Calu3 (cell line): ENCODE measurements around the gene NEB. TPM values are rescaled to one million over a fixed set of nuclear protein-coding genes. Genes with fewer than 3 reads are reported as not detected.

Experiments
- BruUV-seq: library from RNA; stranded (reverse); fragments of 400-500 nt; replicated peaks from 2 replicates; lab custom pipeline; 2021; lab: Mats Ljungman, UMichigan
- CTCF ChIA-PET: fragments of 300-600 bp; sonication (Branson Sonifier 250); formaldehyde crosslinking; loops from one replicate; lab custom pipeline; 2022; ENCODE audit warnings: antibody characterized with exemption; lab: Charles Lee
- DNase-seq: peaks from one replicate; pipeline ENCODE4 v3.0.0; 2022
- H3K27ac Mint-ChIP-seq: one replicate; pipeline ENCODE4 v1.8.0; 2022; ENCODE audit warnings: mixed read lengths; ENCODE audit not compliant: unreplicated experiment
- H3K27me3 Mint-ChIP-seq: one replicate; pipeline ENCODE4 v1.8.0; 2022; ENCODE audit warnings: mixed read lengths; ENCODE audit not compliant: unreplicated experiment
- H3K36me3 Mint-ChIP-seq: one replicate; pipeline ENCODE4 v1.8.0; 2022; ENCODE audit warnings: mild to moderate bottlenecking, moderate library complexity, mixed read lengths; ENCODE audit not compliant: insufficient read depth, unreplicated experiment
- H3K4me1 Mint-ChIP-seq: one replicate; pipeline ENCODE4 v1.8.0; 2022; ENCODE audit warnings: mild to moderate bottlenecking, low read depth, mixed read lengths; ENCODE audit not compliant: unreplicated experiment
- H3K4me3 Mint-ChIP-seq: one replicate; pipeline ENCODE4 v1.8.0; 2022; ENCODE audit warnings: mild to moderate bottlenecking, low read depth, moderate library complexity, mixed read lengths; ENCODE audit not compliant: unreplicated experiment
- H3K9me3 Mint-ChIP-seq: one replicate; pipeline ENCODE4 v1.8.0; 2022; ENCODE audit warnings: low read depth, mixed read lengths; ENCODE audit not compliant: unreplicated experiment
- CTCF ChIP-seq: fragments of 200-600 bp; IDR thresholded peaks from one replicate; pipeline ENCODE4 v1.8.0; 2022; ENCODE audit warnings: antibody characterized with exemption; ENCODE audit not compliant: unreplicated experiment
- intact Hi-C: fragments of 100-400 bp; cut with micrococcal nuclease; formaldehyde crosslinking; loops from one replicate; pipeline ENCODE4 v1.10.0; 2022; ENCODE audit not compliant: unreplicated experiment
- total RNA-seq: library from RNA; stranded (reverse); gene quantifications from 2 replicates; pipeline ENCODE4 v1.2.3, GENCODE V29; 2022

Gene NEB
- total RNA-seq, 1 experiment from 2014 or later, result 27.5 TPM

- no peak for TF ChIP-seq CTCF
- no TSS peak for BruUV-seq
- H3K36me3 Mint-ChIP-seq, result no peaks in the 10 kb centered on the region
- no peaks in the 10 kb centered on the region for H3K9me3 Mint-ChIP-seq
- intact Hi-C loops, result no loop called here
- peaks cover 13% of the 10 kb centered on the region for H3K4me1 Mint-ChIP-seq
- DNase-seq, result no peak
- no peak overlapping the region for H3K4me3 Mint-ChIP-seq
- no peaks in the 10 kb centered on the region for H3K27me3 Mint-ChIP-seq
- CTCF ChIA-PET, result no interaction called here
- H3K27ac Mint-ChIP-seq, result no peak overlapping the region
Measured at GRCh38 chr2:151614606-151615306, 119.5 kb downstream of the NEB start.

DNA sequence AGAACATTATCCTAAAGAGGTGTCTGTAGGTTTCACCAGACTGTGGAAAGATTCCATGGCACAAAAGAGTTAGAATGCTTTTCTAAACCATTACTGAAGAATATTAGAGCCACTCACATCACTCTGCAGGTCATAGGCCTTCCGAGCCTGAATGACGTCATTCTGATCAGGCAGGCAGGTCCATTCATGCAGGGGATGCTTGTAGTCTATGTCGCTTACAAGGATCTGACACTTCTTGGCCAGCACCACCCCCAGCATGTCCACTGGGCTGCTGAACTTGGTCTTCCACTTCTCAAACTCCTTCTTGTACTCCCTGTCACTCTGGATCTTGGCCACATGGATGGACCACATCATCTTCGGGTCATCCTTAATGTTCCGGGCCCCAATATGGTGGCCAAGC lies 120.1 kb downstream of the NEB start:
- peaks cover 13% of the 10 kb centered on the region for H3K4me1 Mint-ChIP-seq
- TF ChIP-seq CTCF, result no peak
- no peaks in the 10 kb centered on the region for H3K27me3 Mint-ChIP-seq
- H3K36me3 Mint-ChIP-seq, result no peaks in the 10 kb centered on the region
- no peak for DNase-seq
- H3K9me3 Mint-ChIP-seq, result no peaks in the 10 kb centered on the region
- H3K4me3 Mint-ChIP-seq, result no peak overlapping the region
- intact Hi-C loops, result no loop called here
- H3K27ac Mint-ChIP-seq, result no peak overlapping the region
- CTCF ChIA-PET, result no interaction called here
- BruUV-seq, result no TSS peak

GRCh38 chr2:151611351-151611750 lies 122.9 kb downstream of the NEB start:
- H3K27ac Mint-ChIP-seq, result no peak overlapping the region
- H3K9me3 Mint-ChIP-seq, result no peaks in the 10 kb centered on the region
- peaks cover 13% of the 10 kb centered on the region for H3K4me1 Mint-ChIP-seq
- H3K27me3 Mint-ChIP-seq, result no peaks in the 10 kb centered on the region
- H3K36me3 Mint-ChIP-seq, result no peaks in the 10 kb centered on the region
- DNase-seq, result no peak
- no peak overlapping the region for H3K4me3 Mint-ChIP-seq
- CTCF ChIA-PET, result no interaction called here
- intact Hi-C loops, result no loop called here
- TF ChIP-seq CTCF, result no peak
- BruUV-seq, result no TSS peak

- peaks cover 11% of the 10 kb centered on the region for H3K4me1 Mint-ChIP-seq
- no peaks in the 10 kb centered on the region for H3K9me3 Mint-ChIP-seq
- H3K4me3 Mint-ChIP-seq, result no peak overlapping the region
- H3K36me3 Mint-ChIP-seq, result no peaks in the 10 kb centered on the region
- DNase-seq, result no peak
- no peak overlapping the region for H3K27ac Mint-ChIP-seq
- intact Hi-C loops, result no loop called here
- TF ChIP-seq CTCF, result no peak
- no TSS peak for BruUV-seq
- CTCF ChIA-PET, result no interaction called here
- H3K27me3 Mint-ChIP-seq, result no peaks in the 10 kb centered on the region
Measured at GRCh38 chr2:151610310-151610709, 124.0 kb downstream of the NEB start.
